Sigmoid colon (tissue), 7 donors: ENCODE data around the gene GAPDHS. TPM values are rescaled to one million over a fixed set of nuclear protein-coding genes. Genes with fewer than 3 reads are reported as not detected.

Experiments used
- DNase-seq: peaks from one replicate; pipeline ENCODE4 v3.0.0-alpha.2; 2019
- H3K27ac ChIP-seq, 4 donors: fragments of 200-600 bp; sonication (generic); one replicate each; pipeline ENCODE4 v1.5.1; 2016 to 2019; ENCODE audit warnings: mild to moderate bottlenecking in 1 of 4
- H3K27me3 ChIP-seq, 3 donors: fragments of 200-600 bp; sonication (generic); one replicate each; pipeline ENCODE4 v1.5.1; 2019; ENCODE audit warnings: mild to moderate bottlenecking in 1 of 3
- H3K36me3 ChIP-seq, 4 donors: fragments of 200-600 bp; sonication (generic); one replicate each; pipeline ENCODE4 v1.5.1; 2016 to 2019
- H3K4me1 ChIP-seq, 4 donors: fragments of 200-600 bp; sonication (generic); one replicate each; pipeline ENCODE4 v1.5.1; 2017 to 2019
- H3K4me3 ChIP-seq, 4 donors: fragments of 200-600 bp; sonication (generic); one replicate each; pipeline ENCODE4 v1.5.1; 2017 to 2019; ENCODE audit warnings: mild to moderate bottlenecking in 2 of 4, moderate library complexity in 1 of 4
- H3K9me3 ChIP-seq, 4 donors: fragments of 200-600 bp in 3 of 4; sonication (generic) in 3 of 4; one replicate each; pipeline versions ENCODE4 v1.5.1 to v1.6.1; 2013 to 2019
- CTCF ChIP-seq, 4 experiments: fragments of 450-650 bp in 3 of 4; fragments of 200-600 bp in 1 of 4; IDR thresholded peaks; one replicate each; pipeline ENCODE4 v1.5.1; 2016 to 2019; ENCODE audit warnings: antibody characterized with exemption in 4 of 4, mild to moderate bottlenecking in 3 of 4, moderate library complexity in 2 of 4
- EP300 ChIP-seq, 4 donors: sonication (generic); formaldehyde crosslinking; IDR thresholded peaks; one replicate each; pipeline ENCODE4 v1.6.1; 2017; ENCODE audit warnings: antibody characterized with exemption in 4 of 4
- POLR2A ChIP-seq, 2 donors: fragments of 450-650 bp; IDR thresholded peaks; one replicate each; pipeline ENCODE4 v1.6.1; 2016; ENCODE audit warnings: antibody characterized with exemption in 2 of 2, mild to moderate bottlenecking in 2 of 2, moderate library complexity in 2 of 2
- POLR2AphosphoS5 ChIP-seq, 4 donors: sonication (generic); formaldehyde crosslinking; IDR thresholded peaks; one replicate each; pipeline ENCODE4 v1.6.1; 2017; ENCODE audit warnings: antibody characterized with exemption in 4 of 4
- WGBS, 2 donors: extraction: QIAGEN DNeasy Blood & Tissue Kit; methylation state at CpG; one replicate each; pipeline ENCODE4 v1.1.7; 2013; 5-methylcytosine and 5-hydroxymethylcytosine counted together
- intact Hi-C: fragments of 100-400 bp; cut with DNase I; formaldehyde crosslinking; loops from one replicate; pipeline ENCODE4 v1.15.1; 2023
- polyA plus RNA-seq, 3 donors: library from polyadenylated mRNA; stranded (reverse); fragments of 200-250 nt; gene quantifications; one replicate each; pipeline ENCODE4 v1.2.3, GENCODE V29; 2013
- total RNA-seq, 4 donors: library from RNA; depleted of rRNA; stranded (reverse); fragments of >200 nt; gene quantifications; one replicate each; pipeline ENCODE4 v1.1.0, GENCODE V29; 2016
- donor health status: healthy with polysubstance abuse.
- donor health status: Bipolar disorder and iron deficiency.
- donor health status: healthy.

Gene GAPDHS
- total RNA-seq (not detected), polyA plus RNA-seq (not detected)

- intact Hi-C loops: no loop called here
- Histone ChIP-seq H3K4me3 (no peak within 1 kb of the TSS), H3K4me1 (peaks cover 0 to 5% (median 0%) of the 10 kb centered on the region in 4 donors), H3K9me3 (no peaks in the 10 kb centered on the region), H3K36me3 (no peaks in the 10 kb centered on the region), H3K27me3 (peaks cover 7 to 71% (median 50%) of the 10 kb centered on the region in 3 donors), H3K27ac (no peak within 1 kb of the TSS)
- DNase-seq: no peak
- WGBS, 2 donors: 44 to 45% methylated on average over 39 of the region's 39 CpGs
- TF ChIP-seq POLR2A (IDR thresholded peaks at IDR 0.05): no peak
- no peak for TF ChIP-seq CTCF (IDR thresholded peaks at IDR 0.05)
- TF ChIP-seq POLR2AphosphoS5 (IDR thresholded peaks at IDR 0.05): no peak
- TF ChIP-seq EP300 (IDR thresholded peaks at IDR 0.05): no peak
Observed at GRCh38 chr19:35533201-35533821, at the start of gene GAPDHS. TSS of gene GAPDHS (plus strand) at chr19:35533456. CDS start at chr19:35533528, 72 bp downstream.

- intact Hi-C loops: no loop called here
- 65 to 88% methylated on average over 7 of the region's 7 CpGs for WGBS, 2 donors
- H3K4me1 ChIP-seq: no peaks in the 10 kb centered on the region
- no peaks in the 10 kb centered on the region for H3K36me3 ChIP-seq
- no peak overlapping the region for H3K27ac ChIP-seq
- TF ChIP-seq POLR2AphosphoS5 (IDR thresholded peaks at IDR 0.05) (no peak), EP300 (IDR thresholded peaks at IDR 0.05) (no peak), CTCF (IDR thresholded peaks at IDR 0.05) (no peak), POLR2A (IDR thresholded peaks at IDR 0.05) (no peak)
- H3K9me3 ChIP-seq: no peaks in the 10 kb centered on the region
- H3K4me3 ChIP-seq: no peak overlapping the region
- H3K27me3 ChIP-seq: peaks cover 0 to 4% (median 0%) of the 10 kb centered on the region in 3 donors
- no peak for DNase-seq
Observed at GRCh38 chr19:35484252-35485036, 48.8 kb upstream of the GAPDHS start.

- TF ChIP-seq EP300 (IDR thresholded peaks at IDR 0.05) (no peak), POLR2AphosphoS5 (IDR thresholded peaks at IDR 0.05) (no peak), CTCF (IDR thresholded peaks at IDR 0.05) (no peak), POLR2A (IDR thresholded peaks at IDR 0.05) (no peak)
- DNase-seq: no peak
- intact Hi-C loops: no loop called here
- Histone ChIP-seq H3K4me1 (no peaks in the 10 kb centered on the region), H3K36me3 (no peaks in the 10 kb centered on the region), H3K27me3 (peaks cover 0 to 9% (median 0%) of the 10 kb centered on the region in 3 donors), H3K9me3 (no peaks in the 10 kb centered on the region), H3K27ac (no peak overlapping the region), H3K4me3 (no peak overlapping the region)
- WGBS, 2 donors: 22 to 68% methylated on average over 3 of the region's 3 CpGs
Observed at GRCh38 chr19:35486268-35486708, 47.0 kb upstream of the GAPDHS start.

GRCh38 chr19:35487656-35488182 is 45.5 kb upstream of the GAPDHS start:
- WGBS, 2 donors: 89 to 93% methylated on average over 10 of the region's 10 CpGs
- no peaks in the 10 kb centered on the region for H3K36me3 ChIP-seq
- H3K9me3 ChIP-seq: no peaks in the 10 kb centered on the region
- H3K27ac ChIP-seq: no peak overlapping the region
- peaks cover 0 to 9% (median 0%) of the 10 kb centered on the region in 3 donors for H3K27me3 ChIP-seq
- no peak for DNase-seq
- intact Hi-C loops: no loop called here
- no peaks in the 10 kb centered on the region for H3K4me1 ChIP-seq
- no peak overlapping the region for H3K4me3 ChIP-seq
- no peak for TF ChIP-seq POLR2A (IDR thresholded peaks at IDR 0.05)
- TF ChIP-seq CTCF (IDR thresholded peaks at IDR 0.05): no peak
- no peak for TF ChIP-seq POLR2AphosphoS5 (IDR thresholded peaks at IDR 0.05)
- no peak for TF ChIP-seq EP300 (IDR thresholded peaks at IDR 0.05)
